ENCODE measurements around the gene IL17REL.

The IL17REL gene

GRCh38 chr22:50039669-50040443 is 27.3 kb upstream of the IL17REL start:
- Histone ChIP-seq H3K36me3 (ENCODE audit: insufficient read depth, low read length) (no peaks in the 10 kb centered on the region), H2AFZ (ENCODE audit: low read depth, low read length) (no peak overlapping the region), H3K27me3 (ENCODE audit: insufficient read depth, low read length) (no peaks in the 10 kb centered on the region), H3K4me3 (ENCODE audit: low read length) (no peak overlapping the region), H3K9me3 (ENCODE audit: low read length) (peaks cover 6% of the 10 kb centered on the region), H3K4me1 (ENCODE audit: insufficient read depth, low read length) (no peaks in the 10 kb centered on the region)

GRCh38 chr22:50035976-50036724 is 23.6 kb upstream of the IL17REL start:
- peaks cover 6% of the 10 kb centered on the region for H3K9me3 ChIP-seq (ENCODE audit: low read length)
- no peak overlapping the region for H3K4me3 ChIP-seq (ENCODE audit: low read length)
- no peaks in the 10 kb centered on the region for H3K36me3 ChIP-seq (ENCODE audit: insufficient read depth, low read length)
- H2AFZ ChIP-seq (ENCODE audit: low read depth, low read length) = no peak overlapping the region
- peaks cover 8% of the 10 kb centered on the region for H3K27me3 ChIP-seq (ENCODE audit: insufficient read depth, low read length)
- H3K4me1 ChIP-seq (ENCODE audit: insufficient read depth, low read length) = no peaks in the 10 kb centered on the region

GRCh38 chr22:50035131-50035881 is 22.7 kb upstream of the IL17REL start:
- no peak overlapping the region for H3K4me3 ChIP-seq (ENCODE audit: low read length)
- H3K36me3 ChIP-seq (ENCODE audit: insufficient read depth, low read length) = no peaks in the 10 kb centered on the region
- H3K4me1 ChIP-seq (ENCODE audit: insufficient read depth, low read length) = no peaks in the 10 kb centered on the region
- H3K27me3 ChIP-seq (ENCODE audit: insufficient read depth, low read length) = peaks cover 8% of the 10 kb centered on the region
- no peak overlapping the region for H2AFZ ChIP-seq (ENCODE audit: low read depth, low read length)
- peaks cover 6% of the 10 kb centered on the region for H3K9me3 ChIP-seq (ENCODE audit: low read length)

- Histone ChIP-seq H3K36me3 (ENCODE audit: insufficient read depth, low read length) (no peaks in the 10 kb centered on the region), H3K4me3 (ENCODE audit: low read length) (no peak overlapping the region), H3K4me1 (ENCODE audit: insufficient read depth, low read length) (no peaks in the 10 kb centered on the region), H3K9me3 (ENCODE audit: low read length) (no peaks in the 10 kb centered on the region), H3K27me3 (ENCODE audit: insufficient read depth, low read length) (peaks cover 14% of the 10 kb centered on the region), H2AFZ (ENCODE audit: low read depth, low read length) (no peak overlapping the region)
Measured at GRCh38 chr22:50034126-50035081, 21.8 kb upstream of the IL17REL start.

- no peaks in the 10 kb centered on the region for H3K36me3 ChIP-seq (ENCODE audit: insufficient read depth, low read length)
- peaks cover 14% of the 10 kb centered on the region for H3K27me3 ChIP-seq (ENCODE audit: insufficient read depth, low read length)
- no peak overlapping the region for H2AFZ ChIP-seq (ENCODE audit: low read depth, low read length)
- no peaks in the 10 kb centered on the region for H3K4me1 ChIP-seq (ENCODE audit: insufficient read depth, low read length)
- H3K4me3 ChIP-seq (ENCODE audit: low read length) = no peak overlapping the region
- no peaks in the 10 kb centered on the region for H3K9me3 ChIP-seq (ENCODE audit: low read length)
Measured at GRCh38 chr22:50032941-50033601, 20.5 kb upstream of the IL17REL start.

- H3K9me3 ChIP-seq (ENCODE audit: low read length) = peaks cover 5% of the 10 kb centered on the region
- H2AFZ ChIP-seq (ENCODE audit: low read depth, low read length) = no peak overlapping the region
- H3K4me3 ChIP-seq (ENCODE audit: low read length) = no peak overlapping the region
- no peaks in the 10 kb centered on the region for H3K36me3 ChIP-seq (ENCODE audit: insufficient read depth, low read length)
- peaks cover 18% of the 10 kb centered on the region for H3K27me3 ChIP-seq (ENCODE audit: insufficient read depth, low read length)
- H3K4me1 ChIP-seq (ENCODE audit: insufficient read depth, low read length) = no peaks in the 10 kb centered on the region
Measured at GRCh38 chr22:50032109-50032871, 19.7 kb upstream of the IL17REL start.

- H3K27me3 ChIP-seq (ENCODE audit: insufficient read depth, low read length) = peaks cover 18% of the 10 kb centered on the region
- H3K9me3 ChIP-seq (ENCODE audit: low read length) = peaks cover 5% of the 10 kb centered on the region
- H3K4me1 ChIP-seq (ENCODE audit: insufficient read depth, low read length) = no peaks in the 10 kb centered on the region
- no peak overlapping the region for H2AFZ ChIP-seq (ENCODE audit: low read depth, low read length)
- no peak overlapping the region for H3K4me3 ChIP-seq (ENCODE audit: low read length)
- H3K36me3 ChIP-seq (ENCODE audit: insufficient read depth, low read length) = no peaks in the 10 kb centered on the region
Measured at GRCh38 chr22:50031189-50032091, 18.9 kb upstream of the IL17REL start.

- Histone ChIP-seq H3K4me3 (ENCODE audit: low read length) (no peak overlapping the region), H3K9me3 (ENCODE audit: low read length) (peaks cover 6% of the 10 kb centered on the region), H3K4me1 (ENCODE audit: insufficient read depth, low read length) (no peaks in the 10 kb centered on the region), H2AFZ (ENCODE audit: low read depth, low read length) (no peak overlapping the region), H3K27me3 (ENCODE audit: insufficient read depth, low read length) (peaks cover 18% of the 10 kb centered on the region), H3K36me3 (ENCODE audit: insufficient read depth, low read length) (no peaks in the 10 kb centered on the region)
Measured at GRCh38 chr22:50030297-50031188, 18.0 kb upstream of the IL17REL start.

- no peaks in the 10 kb centered on the region for H3K4me1 ChIP-seq (ENCODE audit: insufficient read depth, low read length)
- no peaks in the 10 kb centered on the region for H3K36me3 ChIP-seq (ENCODE audit: insufficient read depth, low read length)
- no peak overlapping the region for H2AFZ ChIP-seq (ENCODE audit: low read depth, low read length)
- peaks cover 14% of the 10 kb centered on the region for H3K27me3 ChIP-seq (ENCODE audit: insufficient read depth, low read length)
- H3K4me3 ChIP-seq (ENCODE audit: low read length) = no peak overlapping the region
- H3K9me3 ChIP-seq (ENCODE audit: low read length) = peaks cover 6% of the 10 kb centered on the region
Measured at GRCh38 chr22:50027639-50028537, 15.3 kb upstream of the IL17REL start.
